ENCODE results near the gene ZNF423. TPM values are rescaled to one million over a fixed set of nuclear protein-coding genes. Genes with fewer than 3 reads are reported as not detected.

The ZNF423 gene
- total RNA-seq, 6 experiments from 2014 or later, result 0.43 to 1.2 (median 0.89) TPM

GRCh38 chr16:49499414-49499785, 356.5 kb downstream of the ZNF423 start:
- Histone ChIP-seq H3K36me3 (no peaks in the 10 kb centered on the region), H3K27me3 (no peaks in the 10 kb centered on the region), H3K9me3 (no peaks in the 10 kb centered on the region), H3K4me3 (no peak overlapping the region), H3K27ac (no peak overlapping the region), H3K4me1 (peaks cover 0 to 12% (median 0%) of the 10 kb centered on the region in 4 donors)
- ATAC-seq, result no peak
- WGBS (ENCODE audit: insufficient coverage, low coverage, low lambda C conversion rate, missing lambda C conversion rate), result 89% methylated on average over 6 of the region's 10 CpGs
- DNase-seq, result no peak
- intact Hi-C loops (cut with DNase I), result no loop called here
- no peak for TF ChIP-seq POLR2A (IDR thresholded peaks at IDR 0.05)
- no peak for TF ChIP-seq CTCF (IDR thresholded peaks at IDR 0.05)

- DNase-seq (no peak), ATAC-seq (no peak)
- no peaks in the 10 kb centered on the region for H3K36me3 ChIP-seq
- TF ChIP-seq POLR2A (IDR thresholded peaks at IDR 0.05), result no peak
- TF ChIP-seq CTCF (IDR thresholded peaks at IDR 0.05), result no peak
- intact Hi-C loops (cut with DNase I), result no loop called here
- no peak overlapping the region for H3K4me3 ChIP-seq
- H3K9me3 ChIP-seq, result no peaks in the 10 kb centered on the region
- H3K27ac ChIP-seq, result no peak overlapping the region
- no peaks in the 10 kb centered on the region for H3K27me3 ChIP-seq
- 66% methylated on average over 7 of the region's 20 CpGs for WGBS (ENCODE audit: insufficient coverage, low coverage, low lambda C conversion rate, missing lambda C conversion rate)
- peaks cover 0 to 7% (median 0%) of the 10 kb centered on the region in 4 donors for H3K4me1 ChIP-seq
These were observed 357.1 kb downstream of the ZNF423 start for GRCh38 chr16:49498666-49499413.

GRCh38 chr16:49498264-49498663, 357.6 kb downstream of the ZNF423 start:
- peaks cover 0 to under 1% (median 0%) of the 10 kb centered on the region in 4 donors for H3K4me1 ChIP-seq
- TF ChIP-seq CTCF (IDR thresholded peaks at IDR 0.05) (no peak), POLR2A (IDR thresholded peaks at IDR 0.05) (no peak)
- no peaks in the 10 kb centered on the region for H3K36me3 ChIP-seq
- 80% methylated on average over 1 of the region's 3 CpGs for WGBS (ENCODE audit: insufficient coverage, low coverage, low lambda C conversion rate, missing lambda C conversion rate)
- DNase-seq, result no peak
- H3K27me3 ChIP-seq, result no peaks in the 10 kb centered on the region
- H3K9me3 ChIP-seq, result no peaks in the 10 kb centered on the region
- intact Hi-C loops (cut with DNase I), result no loop called here
- no peak overlapping the region for H3K4me3 ChIP-seq
- H3K27ac ChIP-seq, result no peak overlapping the region
- ATAC-seq, result no peak

GRCh38 chr16:49497466-49497865, 358.4 kb downstream of the ZNF423 start:
- H3K4me1 ChIP-seq, result no peaks in the 10 kb centered on the region
- no peak overlapping the region for H3K27ac ChIP-seq
- ATAC-seq (no peak), DNase-seq (no peak)
- WGBS (ENCODE audit: insufficient coverage, low coverage, low lambda C conversion rate, missing lambda C conversion rate), result 75% methylated on average over 2 of the region's 6 CpGs
- TF ChIP-seq CTCF (IDR thresholded peaks at IDR 0.05) (no peak), POLR2A (IDR thresholded peaks at IDR 0.05) (no peak)
- H3K4me3 ChIP-seq, result no peak overlapping the region
- no peaks in the 10 kb centered on the region for H3K9me3 ChIP-seq
- H3K36me3 ChIP-seq, result no peaks in the 10 kb centered on the region
- H3K27me3 ChIP-seq, result no peaks in the 10 kb centered on the region
- intact Hi-C loops (cut with DNase I), result no loop called here

All from right lobe of liver (tissue), 6 donors.